ENCODE data around the gene DCDC1.

GRCh38 chr11:30876663-30877396 lies 492.7 kb downstream of the DCDC1 start:
- TF ChIP-seq CTCF (conservative IDR thresholded peaks at IDR 0.05) (no peak), EZH2 (IDR thresholded peaks at IDR 0.05; ENCODE audit: low read depth) (no peak)
